ENCODE results near the gene ZPBP.

The ZPBP gene

DNA sequence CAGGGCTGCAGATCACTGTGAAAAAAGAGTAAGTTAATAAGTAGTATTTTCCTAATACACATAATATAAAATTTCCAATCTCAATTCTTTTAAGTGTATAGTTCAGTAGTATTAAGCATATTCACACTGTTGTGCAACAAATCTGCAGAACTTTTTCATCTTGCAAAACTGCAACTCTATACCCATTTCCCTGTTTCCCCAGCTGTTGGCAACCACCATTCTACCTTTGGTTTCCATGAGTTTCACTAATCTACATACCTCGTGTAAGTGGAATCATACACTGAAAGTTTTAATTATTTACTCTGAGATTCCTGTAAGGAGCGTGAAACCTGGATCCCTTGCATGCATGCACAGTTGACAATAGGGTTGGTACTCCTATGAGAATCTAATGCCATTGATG lies 155.4 kb downstream of the ZPBP start:
- no peaks in the 10 kb centered on the region for H3K36me3 Mint-ChIP-seq (ENCODE audit: low read depth)

DNA sequence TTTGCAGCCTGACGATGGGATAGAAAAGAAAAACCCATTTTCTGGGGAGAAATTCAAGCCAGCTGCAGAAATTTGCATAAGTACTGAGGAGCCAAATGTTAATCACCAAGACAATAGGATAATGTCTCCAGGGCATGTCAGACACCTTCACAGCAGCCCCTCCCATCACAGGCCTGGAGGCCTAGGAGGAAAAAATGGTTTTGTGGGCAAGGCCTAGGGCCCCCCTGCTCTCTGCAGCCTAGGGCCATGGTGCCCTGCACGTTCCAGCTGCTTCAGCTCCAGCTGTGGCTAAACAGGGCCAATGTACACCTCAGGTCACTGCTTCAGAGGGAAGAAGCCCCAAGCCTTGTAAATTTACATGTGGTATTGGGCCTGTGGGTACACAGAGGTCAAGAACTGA lies 161.4 kb downstream of the ZPBP start:
- Mint-ChIP-seq H3K27ac (no peak overlapping the region), H3K36me3 (ENCODE audit: low read depth) (no peaks in the 10 kb centered on the region), H3K9me3 (peaks cover 21% of the 10 kb centered on the region), H3K4me3 (no peak overlapping the region), H3K27me3 (no peaks in the 10 kb centered on the region), H3K4me1 (ENCODE audit: low read depth) (no peaks in the 10 kb centered on the region)
- no peak for DNase-seq

More for the DNA sequence above, 155.4 kb downstream of the ZPBP start:
- Mint-ChIP-seq H3K4me3 (no peak overlapping the region), H3K4me1 (ENCODE audit: low read depth) (no peaks in the 10 kb centered on the region), H3K27ac (no peak overlapping the region), H3K27me3 (no peaks in the 10 kb centered on the region), H3K9me3 (peaks cover 2% of the 10 kb centered on the region)
- DNase-seq = no peak

DNA sequence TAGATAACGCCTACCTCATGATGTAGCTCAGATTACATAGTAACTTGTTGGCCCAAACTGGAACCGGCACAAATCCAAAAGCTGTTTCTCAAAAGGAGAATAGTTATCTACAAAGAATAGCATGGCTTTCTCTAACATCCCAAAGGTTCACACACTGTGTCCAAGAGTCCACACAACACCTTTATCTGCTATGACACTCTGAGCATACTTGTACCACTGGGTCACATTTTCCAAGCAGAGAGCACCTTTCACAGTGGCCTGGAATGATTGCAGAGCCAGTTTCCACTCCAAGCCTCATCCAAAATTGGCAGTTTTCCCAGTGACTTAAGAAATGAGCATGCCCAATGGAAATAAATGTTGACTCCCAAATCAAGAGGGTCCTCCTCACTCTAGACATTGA lies 164.3 kb downstream of the ZPBP start:
- Mint-ChIP-seq H3K4me3 (no peak overlapping the region), H3K27me3 (no peaks in the 10 kb centered on the region), H3K27ac (no peak overlapping the region), H3K36me3 (ENCODE audit: low read depth) (no peaks in the 10 kb centered on the region), H3K4me1 (ENCODE audit: low read depth) (no peaks in the 10 kb centered on the region), H3K9me3 (peaks cover 21% of the 10 kb centered on the region)
- DNase-seq = no peak

DNA sequence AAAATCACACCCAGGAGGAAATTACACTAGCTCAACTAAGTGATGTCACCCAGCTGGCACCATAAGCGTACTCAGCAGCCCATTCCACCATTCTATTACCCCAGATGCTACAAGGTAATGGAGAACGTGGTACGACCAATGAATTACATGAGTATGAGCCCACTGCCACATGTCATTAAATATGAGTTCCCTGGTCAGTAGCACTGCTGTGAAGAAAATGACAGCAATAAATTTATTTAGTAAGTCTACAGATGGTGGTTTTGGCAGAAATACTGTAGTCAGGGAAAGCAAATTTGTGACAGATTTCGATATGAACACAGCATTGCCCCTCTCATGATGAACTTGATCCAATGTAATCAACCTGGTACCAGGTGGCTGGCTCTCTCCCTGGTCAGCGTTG lies 165.4 kb downstream of the ZPBP start:
- peaks cover 18% of the 10 kb centered on the region for H3K9me3 Mint-ChIP-seq
- no peak for DNase-seq
- H3K27ac Mint-ChIP-seq = no peak overlapping the region
- no peaks in the 10 kb centered on the region for H3K4me1 Mint-ChIP-seq (ENCODE audit: low read depth)
- H3K36me3 Mint-ChIP-seq (ENCODE audit: low read depth) = no peaks in the 10 kb centered on the region
- H3K4me3 Mint-ChIP-seq = no peak overlapping the region
- H3K27me3 Mint-ChIP-seq = no peaks in the 10 kb centered on the region

DNA sequence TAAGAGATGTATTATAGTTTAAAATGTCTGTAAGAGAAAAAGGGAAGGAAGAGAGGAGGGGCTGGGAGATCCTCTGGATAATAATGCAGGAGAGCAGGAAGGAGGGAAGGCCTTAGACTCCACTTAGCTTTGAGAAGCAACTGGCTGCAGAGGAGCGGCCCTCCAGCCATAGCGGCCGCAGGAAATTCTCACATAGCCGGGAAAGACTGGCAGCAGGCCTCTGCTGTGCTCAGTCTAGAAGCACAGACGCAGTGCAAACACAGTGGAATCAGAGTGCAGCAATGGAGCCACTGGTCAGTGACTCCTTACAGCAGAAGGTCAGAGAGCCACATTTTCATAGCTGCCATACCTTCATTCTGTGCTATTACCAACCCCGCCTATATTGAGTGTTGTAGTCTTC lies 166.3 kb downstream of the ZPBP start:
- Mint-ChIP-seq H3K9me3 (peaks cover 9% of the 10 kb centered on the region), H3K27ac (no peak overlapping the region), H3K4me3 (no peak overlapping the region), H3K36me3 (ENCODE audit: low read depth) (no peaks in the 10 kb centered on the region), H3K4me1 (ENCODE audit: low read depth) (no peaks in the 10 kb centered on the region), H3K27me3 (no peaks in the 10 kb centered on the region)
- DNase-seq = no peak

GRCh38 chr7:49911909-49912308 lies 181.1 kb downstream of the ZPBP start:
- Mint-ChIP-seq H3K9me3 (peaks cover 4% of the 10 kb centered on the region), H3K4me1 (ENCODE audit: low read depth) (no peaks in the 10 kb centered on the region), H3K4me3 (no peak overlapping the region), H3K27ac (no peak overlapping the region), H3K27me3 (peaks cover 3% of the 10 kb centered on the region), H3K36me3 (ENCODE audit: low read depth) (no peaks in the 10 kb centered on the region)
- DNase-seq = no peak

DNA sequence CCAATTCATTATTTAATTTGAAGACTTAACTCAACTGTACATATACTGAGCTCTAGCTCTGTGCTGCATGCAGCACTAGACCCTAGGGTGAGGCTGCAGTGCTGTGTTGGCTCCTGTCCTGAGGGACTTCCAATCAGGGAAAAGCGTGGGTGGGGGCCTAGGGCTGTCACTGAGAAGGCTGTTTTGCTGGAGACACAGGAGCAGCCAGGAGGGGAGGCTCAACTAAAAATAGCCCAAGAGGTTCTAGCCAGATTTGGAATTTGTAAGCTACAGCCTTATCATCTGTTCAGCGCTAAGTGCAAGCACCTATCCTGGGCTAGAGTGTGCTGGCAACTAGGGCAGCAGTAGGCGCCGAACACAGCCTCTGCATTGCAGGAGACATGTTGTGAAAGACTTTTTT lies 198.5 kb downstream of the ZPBP start:
- H3K4me3 Mint-ChIP-seq = no peak overlapping the region
- no peaks in the 10 kb centered on the region for H3K9me3 Mint-ChIP-seq
- H3K27ac Mint-ChIP-seq = no peak overlapping the region
- no peak for DNase-seq
- peaks cover 4% of the 10 kb centered on the region for H3K27me3 Mint-ChIP-seq
- no peaks in the 10 kb centered on the region for H3K36me3 Mint-ChIP-seq (ENCODE audit: low read depth)
- no peaks in the 10 kb centered on the region for H3K4me1 Mint-ChIP-seq (ENCODE audit: low read depth)

DNA sequence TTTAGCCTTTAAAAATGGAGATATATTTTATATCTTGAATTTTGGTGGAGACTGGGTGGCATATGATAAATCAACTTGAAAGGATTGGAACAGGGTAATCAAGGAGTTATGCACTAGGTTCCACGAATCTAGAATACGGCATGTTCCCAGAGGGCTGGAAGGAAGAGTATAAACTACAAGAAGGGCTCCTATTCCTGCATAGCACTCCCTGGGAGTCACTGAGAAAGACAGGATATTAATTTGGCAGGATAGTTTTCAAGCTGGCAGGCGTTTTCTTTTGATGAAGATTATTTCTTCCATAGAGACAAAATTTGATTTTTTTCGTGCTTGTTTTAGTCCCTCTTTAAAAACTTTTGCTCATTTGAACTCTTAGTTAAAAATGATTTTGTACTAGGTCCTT lies 199.9 kb downstream of the ZPBP start:
- H3K36me3 Mint-ChIP-seq (ENCODE audit: low read depth) = no peaks in the 10 kb centered on the region
- H3K27me3 Mint-ChIP-seq = peaks cover 4% of the 10 kb centered on the region
- H3K4me3 Mint-ChIP-seq = no peak overlapping the region
- H3K27ac Mint-ChIP-seq = no peak overlapping the region
- DNase-seq = no peak
- no peaks in the 10 kb centered on the region for H3K9me3 Mint-ChIP-seq
- H3K4me1 Mint-ChIP-seq (ENCODE audit: low read depth) = no peaks in the 10 kb centered on the region

DNA sequence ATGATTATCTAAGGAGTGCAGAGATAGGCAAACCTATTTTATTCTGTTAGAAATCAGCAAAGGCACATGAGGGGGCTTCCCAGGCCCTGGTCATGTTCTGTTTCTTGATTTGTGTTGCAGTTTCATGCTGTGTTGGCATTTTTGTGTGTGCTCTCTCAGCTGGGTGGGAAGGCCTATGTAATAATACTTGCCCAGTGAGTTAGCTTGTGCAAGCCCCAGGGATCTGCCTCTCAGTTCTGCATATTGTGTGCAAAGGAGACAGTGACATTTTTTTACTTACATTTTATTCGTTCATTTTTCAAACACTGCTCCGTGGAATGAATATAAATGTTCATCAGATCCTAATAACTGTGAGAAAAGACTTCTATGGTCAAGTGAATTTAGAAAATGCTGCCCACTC lies 200.6 kb downstream of the ZPBP start:
- no peak overlapping the region for H3K4me3 Mint-ChIP-seq
- no peaks in the 10 kb centered on the region for H3K4me1 Mint-ChIP-seq (ENCODE audit: low read depth)
- H3K27me3 Mint-ChIP-seq = peaks cover 4% of the 10 kb centered on the region
- no peak for DNase-seq
- H3K9me3 Mint-ChIP-seq = no peaks in the 10 kb centered on the region
- no peak overlapping the region for H3K27ac Mint-ChIP-seq
- H3K36me3 Mint-ChIP-seq (ENCODE audit: low read depth) = no peaks in the 10 kb centered on the region

All from activated T-cell treated with anti-CD3 and anti-CD28 coated beads, Interleukin-2, amount 50 U/mL, for 24 hours (primary cell).